Omental fat pad (tissue), 4 donors: ENCODE data around the gene KRI1. TPM values are rescaled to one million over a fixed set of nuclear protein-coding genes. Genes with fewer than 3 reads are reported as not detected.

ENCODE experiments used
- ATAC-seq: fragments of 150-250 bp; one replicate; pipeline ENCODE4 v1.9.1; 2016; ENCODE audit warnings: mild to moderate bottlenecking, moderate library complexity; ENCODE audit not compliant: low FRiP score
- DNase-seq: peaks from one replicate; pipeline ENCODE4 v3.0.0-alpha.2; 2019; ENCODE audit warnings: low spot score
- total RNA-seq, 4 donors: library from RNA; depleted of rRNA; stranded (reverse); fragments of >200 nt; gene quantifications; one replicate each; pipeline ENCODE4 v1.1.0, GENCODE V29; 2016
- TF ChIP-seq, protein P1 (sequence below), 3 donors: fragments of 450-650 bp; IDR thresholded peaks; one replicate each; pipeline ENCODE4 v1.5.1; 2016 to 2017; ENCODE audit warnings: antibody characterized with exemption in 3 of 3, mild to moderate bottlenecking in 3 of 3, moderate library complexity in 2 of 3

KRI1 gene
- total RNA-seq, 4 donors from 2014 or later: 9.1 to 36.3 (median 16.3) TPM

GRCh38 chr19:10587022-10587838 lies 21.4 kb upstream of the KRI1 start, which contains the start of gene AP1M2:
Gene AP1M2 (minus strand): TSS chr19:10587312. CDS start chr19:10587231, 81 bp downstream.
- no peak for ATAC-seq
- DNase-seq: no peak
- TF ChIP-seq, protein P1, sequence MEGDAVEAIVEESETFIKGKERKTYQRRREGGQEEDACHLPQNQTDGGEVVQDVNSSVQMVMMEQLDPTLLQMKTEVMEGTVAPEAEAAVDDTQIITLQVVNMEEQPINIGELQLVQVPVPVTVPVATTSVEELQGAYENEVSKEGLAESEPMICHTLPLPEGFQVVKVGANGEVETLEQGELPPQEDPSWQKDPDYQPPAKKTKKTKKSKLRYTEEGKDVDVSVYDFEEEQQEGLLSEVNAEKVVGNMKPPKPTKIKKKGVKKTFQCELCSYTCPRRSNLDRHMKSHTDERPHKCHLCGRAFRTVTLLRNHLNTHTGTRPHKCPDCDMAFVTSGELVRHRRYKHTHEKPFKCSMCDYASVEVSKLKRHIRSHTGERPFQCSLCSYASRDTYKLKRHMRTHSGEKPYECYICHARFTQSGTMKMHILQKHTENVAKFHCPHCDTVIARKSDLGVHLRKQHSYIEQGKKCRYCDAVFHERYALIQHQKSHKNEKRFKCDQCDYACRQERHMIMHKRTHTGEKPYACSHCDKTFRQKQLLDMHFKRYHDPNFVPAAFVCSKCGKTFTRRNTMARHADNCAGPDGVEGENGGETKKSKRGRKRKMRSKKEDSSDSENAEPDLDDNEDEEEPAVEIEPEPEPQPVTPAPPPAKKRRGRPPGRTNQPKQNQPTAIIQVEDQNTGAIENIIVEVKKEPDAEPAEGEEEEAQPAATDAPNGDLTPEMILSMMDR (IDR thresholded peaks at IDR 0.05): no peak

DNA sequence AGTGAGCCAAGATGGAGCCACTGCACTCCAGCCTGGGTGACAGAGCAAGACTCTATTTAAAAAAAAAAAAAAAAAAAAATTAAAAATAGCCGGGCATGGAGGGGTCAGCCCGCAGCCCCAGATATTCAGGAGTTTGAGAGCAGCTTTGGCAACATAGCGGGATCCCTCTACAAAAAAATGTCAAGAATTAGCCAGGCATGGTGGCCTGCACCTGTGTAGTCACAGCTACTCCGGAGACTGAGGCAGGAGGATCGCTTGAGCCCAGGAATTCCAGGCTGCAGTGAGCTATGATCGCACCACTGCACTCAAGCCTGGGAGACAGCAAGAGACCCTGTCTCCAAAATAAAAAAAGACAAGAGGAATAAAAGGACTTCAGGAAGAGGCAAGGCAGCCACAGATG lies 20.6 kb upstream of the KRI1 start:
- DNase-seq (no peak), ATAC-seq (no peak)
- TF ChIP-seq, protein P1 (IDR thresholded peaks at IDR 0.05): no peak

GRCh38 chr19:10583036-10583776 lies 17.4 kb upstream of the KRI1 start:
- DNase-seq (no peak), ATAC-seq (no peak)
- TF ChIP-seq, protein P1 (IDR thresholded peaks at IDR 0.05): no peak

GRCh38 chr19:10582091-10582490 lies 16.3 kb upstream of the KRI1 start:
- ATAC-seq (no peak), DNase-seq (no peak)
- TF ChIP-seq, protein P1 (IDR thresholded peaks at IDR 0.05): no peak

GRCh38 chr19:10580979-10581631 lies 15.3 kb upstream of the KRI1 start:
- ATAC-seq (peak; percentile 65), DNase-seq (peak; percentile 94)
- TF ChIP-seq, protein P1 (IDR thresholded peaks at IDR 0.05): peak in 2 of 3 donors; percentile 99

DNA sequence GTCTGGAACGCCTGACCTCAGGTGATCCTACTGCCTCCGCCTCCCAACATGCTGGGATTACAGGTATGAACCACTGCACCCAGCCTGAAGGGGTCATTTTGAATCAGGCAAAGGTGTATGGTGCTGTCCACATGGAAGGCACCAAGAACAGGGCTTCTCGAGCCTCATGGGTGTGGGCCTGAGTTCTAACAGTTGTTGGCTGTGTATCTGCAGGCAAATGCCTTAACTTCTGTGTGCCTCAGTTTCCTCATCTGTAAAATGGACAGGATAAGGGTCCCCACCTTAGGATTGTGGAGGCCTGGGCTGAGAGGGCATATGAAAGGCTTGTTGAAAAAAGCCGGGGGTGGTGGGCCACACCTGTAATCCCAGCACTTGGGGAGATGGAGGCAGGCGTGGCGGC lies 12.1 kb upstream of the KRI1 start:
- ATAC-seq: no peak
- DNase-seq: no peak
- TF ChIP-seq, protein P1 (IDR thresholded peaks at IDR 0.05): no peak
